Stimulated activated CD8-positive, alpha-beta memory T cell treated with anti-CD3 and anti-CD28 coated beads, Interleukin-12 subunit alpha, Interleukin-12 subunit beta, amount 100 ng/mL, for 24 hours (primary cell): Measurements from ENCODE around the gene SPTBN1.
"Not testable (repeated sequence)": the region's sequence is repeated elsewhere in the genome, so short reads cannot be mapped to it uniquely, and the experiment has no call there.

ENCODE experiments used
- DNase-seq: peaks from one replicate; pipeline ENCODE4 v3.0.0-alpha.2; 2020; ENCODE audit errors: extremely low read depth

The SPTBN1 gene

DNA sequence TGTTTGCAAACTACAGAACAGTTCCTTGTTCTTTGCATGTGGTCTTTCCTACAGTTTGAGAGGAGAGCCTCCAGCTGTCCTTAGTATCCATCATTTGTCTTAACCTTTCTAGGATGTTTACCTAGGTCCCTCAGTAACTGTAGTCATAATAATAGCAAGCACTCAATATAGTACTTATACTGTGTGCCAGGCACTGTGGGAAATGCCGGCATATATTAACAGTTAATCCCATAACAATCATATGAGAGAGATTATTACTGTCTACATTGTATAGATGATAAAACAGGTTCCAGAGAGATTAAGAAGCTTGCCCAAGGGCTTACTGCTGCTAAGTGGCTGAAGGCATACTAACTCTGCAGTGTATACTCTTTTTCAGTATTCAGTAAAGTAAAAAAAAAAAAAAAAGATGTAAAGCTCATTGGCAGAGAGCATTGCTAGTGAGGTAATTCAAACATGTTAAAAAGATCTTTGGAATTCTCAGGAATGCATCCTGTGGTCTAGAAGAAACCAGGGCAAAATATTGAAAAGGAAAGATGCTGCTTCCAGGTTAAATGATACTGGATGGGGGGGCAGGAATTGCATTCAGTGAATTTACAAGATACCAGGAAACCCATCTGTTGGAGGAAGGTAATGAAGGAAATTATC is 72.3 kb downstream of the SPTBN1 start:
- DNase-seq: no peak

DNA sequence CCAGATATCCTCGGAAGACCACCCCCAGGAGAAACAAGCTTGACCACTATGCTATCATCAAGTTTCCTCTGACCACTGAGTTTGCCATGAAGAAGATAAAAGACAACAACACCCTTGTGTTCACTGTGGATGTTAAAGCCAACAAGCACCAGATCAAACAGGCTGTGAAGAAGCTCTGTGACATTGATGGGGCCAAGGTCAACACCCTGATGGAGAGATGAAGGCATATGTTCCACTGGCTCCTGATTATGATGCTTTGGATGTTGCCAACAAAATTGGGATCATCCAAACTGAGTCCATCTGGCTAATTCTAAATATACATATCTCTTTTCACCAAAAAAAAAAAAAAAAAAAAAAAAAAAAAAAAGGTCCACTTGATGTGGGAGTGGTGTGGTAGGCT is 73.4 kb downstream of the SPTBN1 start:
- DNase-seq: not testable (repeated sequence)

DNA sequence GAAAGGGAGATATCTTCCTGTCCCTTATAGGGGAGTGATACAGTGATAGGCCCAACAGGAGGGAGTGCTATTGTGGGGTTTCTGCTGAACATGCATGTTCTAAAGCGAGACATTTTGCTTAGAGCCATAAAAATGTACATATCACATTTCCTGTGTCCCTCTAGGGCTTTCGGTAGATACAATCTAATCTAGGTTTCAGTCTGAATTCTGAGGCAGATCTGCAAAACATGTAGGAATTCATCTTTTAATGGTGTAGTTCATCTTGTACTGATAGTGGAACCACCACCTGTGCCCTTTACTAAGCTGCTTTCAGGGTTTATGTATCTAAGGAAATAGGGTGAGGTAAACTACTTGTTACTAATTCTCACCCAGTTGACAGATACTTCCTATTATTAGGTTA is 73.8 kb downstream of the SPTBN1 start:
- DNase-seq: no peak

DNA sequence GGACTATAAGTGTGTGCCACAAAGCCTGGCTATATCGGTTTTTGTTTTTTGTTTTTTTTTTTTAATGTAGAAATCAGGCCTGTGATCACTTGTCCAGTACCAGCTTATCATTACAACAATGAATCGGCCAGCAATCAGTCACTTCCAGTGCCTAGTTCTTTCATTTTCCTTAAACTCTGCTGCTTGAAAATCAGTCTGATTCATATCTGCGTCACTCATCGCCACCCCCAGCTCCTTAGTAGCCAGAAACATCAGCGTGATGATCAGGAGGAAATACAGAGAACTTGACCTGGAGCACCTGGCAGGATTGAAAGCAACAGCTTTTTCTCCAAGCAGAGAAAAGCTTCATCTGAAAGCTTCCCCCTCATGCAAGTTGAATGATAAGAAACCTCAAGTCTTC is 75.4 kb downstream of the SPTBN1 start:
- DNase-seq: no peak

DNA sequence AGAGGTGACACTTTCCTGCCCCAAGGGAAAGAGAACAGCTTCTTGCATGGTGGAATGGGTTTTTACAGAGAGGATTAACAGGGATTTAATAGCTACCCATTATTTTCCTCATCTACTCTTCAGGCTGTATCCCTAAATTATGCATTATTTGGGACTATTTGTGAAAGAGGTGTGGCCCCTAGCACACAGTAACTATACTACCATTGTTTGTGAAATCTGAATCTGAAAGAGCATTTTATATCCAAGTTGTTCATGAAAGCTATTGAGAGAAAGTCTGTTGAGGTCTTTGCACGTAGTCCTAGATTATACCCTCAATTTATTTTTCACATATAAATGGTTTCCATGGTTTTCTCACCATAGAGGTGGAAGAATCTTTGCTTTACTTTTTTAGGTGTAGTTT is 78.1 kb downstream of the SPTBN1 start:
- DNase-seq: no peak

DNA sequence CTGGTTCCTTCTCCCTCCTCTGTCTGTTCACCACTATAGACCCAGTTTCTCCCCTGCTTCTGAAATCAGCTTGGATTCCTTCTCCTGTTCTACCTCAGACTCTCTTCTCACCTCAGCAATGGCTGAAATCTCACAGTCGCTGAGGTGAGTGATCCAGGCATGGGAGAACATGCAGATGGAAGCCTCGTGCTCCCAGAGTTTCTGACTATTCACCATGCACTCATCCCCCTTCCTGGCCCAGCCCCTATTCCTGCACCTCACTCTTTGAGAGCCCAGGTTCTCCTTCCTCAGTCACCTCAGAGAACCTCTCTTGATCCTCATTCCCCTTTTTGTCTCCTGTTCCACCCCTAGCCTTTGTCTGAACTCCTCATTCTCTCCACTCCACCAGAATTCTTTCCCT is 78.5 kb downstream of the SPTBN1 start:
- DNase-seq: no peak

DNA sequence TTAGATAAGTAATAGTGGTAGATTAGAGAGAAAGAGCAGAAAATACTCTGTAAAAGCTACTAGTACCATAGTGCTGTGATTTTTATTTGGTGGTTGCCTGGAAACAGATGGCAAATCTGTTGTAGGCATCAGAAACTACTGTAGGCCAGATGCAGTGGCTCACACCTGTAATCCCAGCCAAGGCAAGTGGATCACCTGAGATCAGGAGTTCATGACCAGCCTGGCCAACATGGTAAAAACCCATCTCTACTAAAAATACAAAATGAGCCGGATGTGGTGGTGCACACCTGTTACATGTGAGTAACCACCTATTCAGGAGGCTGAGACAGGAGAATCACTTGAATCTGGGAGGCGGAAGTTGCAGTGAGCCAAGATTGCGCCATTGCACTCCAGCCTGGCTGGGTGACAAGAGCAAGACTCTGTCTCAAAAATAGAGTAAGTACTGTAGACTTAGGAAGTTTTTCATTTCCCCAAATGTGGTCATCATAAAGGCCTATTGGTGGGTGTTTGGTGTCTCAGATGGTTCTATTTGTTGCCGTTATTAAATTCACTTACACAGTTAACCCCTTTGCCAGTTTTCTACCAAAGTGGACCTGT is 79.6 kb downstream of the SPTBN1 start:
- DNase-seq: no peak

DNA sequence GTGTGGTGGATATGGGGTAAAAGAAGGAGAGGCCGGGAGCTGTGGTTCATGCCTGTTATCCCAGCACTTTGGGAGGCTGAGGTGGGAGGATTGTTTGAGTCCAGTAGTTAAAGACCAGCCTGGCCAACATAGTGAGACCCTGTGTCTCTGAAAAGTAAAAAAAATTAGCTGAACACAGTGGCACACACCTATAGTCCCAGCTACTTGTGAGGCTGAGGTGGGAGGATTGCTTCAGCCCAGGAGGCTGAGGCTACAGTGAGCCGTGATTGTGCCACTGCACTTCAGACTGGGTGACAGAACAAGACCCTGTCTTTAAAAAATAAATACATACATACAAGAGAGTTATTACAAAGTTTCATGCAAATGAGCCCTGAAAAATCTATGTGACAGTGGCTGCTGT is 80.6 kb downstream of the SPTBN1 start:
- no peak for DNase-seq

DNA sequence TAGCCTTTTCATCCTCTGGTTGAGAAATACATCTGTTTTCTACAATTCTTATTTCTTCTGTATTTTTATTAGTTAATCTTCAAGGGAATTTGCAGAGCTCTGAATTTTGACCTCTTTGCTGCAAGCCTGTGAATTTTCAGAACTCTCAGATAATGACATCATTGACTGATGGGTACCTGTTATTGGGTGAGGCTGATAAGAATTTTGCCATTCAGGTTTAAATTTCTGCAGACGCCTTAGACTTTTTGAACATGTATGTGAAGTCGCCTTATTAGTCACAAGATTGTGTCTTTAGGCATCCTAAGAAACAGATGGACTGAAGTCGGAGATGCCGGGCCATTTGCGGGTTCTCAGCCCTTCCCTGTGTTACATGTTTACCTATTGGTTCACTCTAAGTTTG is 82.4 kb downstream of the SPTBN1 start:
- DNase-seq: no peak

DNA sequence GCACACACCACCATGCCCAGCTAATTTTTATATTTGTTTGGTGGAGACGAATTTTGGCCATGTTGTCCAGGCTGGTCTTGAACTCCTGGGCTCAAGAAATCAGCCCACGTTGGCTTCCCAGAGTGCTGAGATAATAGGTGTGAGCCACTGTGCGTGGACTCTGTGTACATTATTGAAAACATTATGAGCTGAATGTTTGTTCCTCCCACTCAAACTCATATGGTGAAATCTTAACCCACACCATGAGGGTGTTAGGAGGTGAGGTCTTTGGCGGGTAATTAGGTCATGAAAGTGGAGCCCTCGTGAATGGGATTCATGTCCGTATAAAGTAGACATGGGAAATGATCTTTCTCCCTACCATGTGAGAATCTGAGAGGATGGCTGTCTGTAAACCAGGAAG is 83.6 kb downstream of the SPTBN1 start:
- no peak for DNase-seq

DNA sequence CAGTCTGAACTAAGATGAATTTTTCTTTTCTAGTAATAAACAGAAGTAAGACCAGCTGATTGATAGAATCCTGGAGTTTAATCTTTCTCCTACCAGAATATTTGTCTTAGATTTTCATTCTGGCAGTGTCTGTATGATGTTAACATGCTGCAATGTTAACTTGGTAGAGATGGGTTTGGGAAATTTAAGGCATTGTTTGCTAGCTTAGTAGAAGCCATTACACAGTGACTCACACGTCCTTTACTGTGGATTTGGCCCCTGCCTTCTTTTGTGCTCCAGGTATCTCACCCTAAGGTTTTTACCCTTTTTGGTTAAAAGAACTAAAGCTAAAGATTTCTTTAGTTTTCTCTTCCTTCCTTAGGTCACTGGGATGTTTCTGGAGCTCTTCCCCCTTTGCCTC is 84.1 kb downstream of the SPTBN1 start:
- DNase-seq: no peak

DNA sequence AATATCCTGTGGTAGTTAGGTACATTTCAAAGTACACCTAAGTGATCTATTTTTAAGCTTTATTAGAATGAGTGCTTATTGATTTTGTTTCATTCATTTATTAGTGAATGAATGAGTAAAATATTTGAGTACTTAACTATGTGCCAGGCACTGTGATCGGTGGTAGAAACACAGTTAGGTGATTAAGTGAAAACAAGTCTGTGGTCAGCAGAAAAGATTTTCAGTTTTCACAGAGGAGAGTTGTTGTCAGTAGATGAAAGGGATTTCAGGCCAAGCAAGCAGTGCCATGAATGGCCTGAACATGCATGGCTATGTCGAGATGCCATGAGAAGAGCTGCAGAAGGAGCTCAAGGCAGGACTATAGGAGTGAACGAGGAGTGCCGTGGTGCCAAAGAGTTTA is 85.9 kb downstream of the SPTBN1 start:
- DNase-seq: no peak

DNA sequence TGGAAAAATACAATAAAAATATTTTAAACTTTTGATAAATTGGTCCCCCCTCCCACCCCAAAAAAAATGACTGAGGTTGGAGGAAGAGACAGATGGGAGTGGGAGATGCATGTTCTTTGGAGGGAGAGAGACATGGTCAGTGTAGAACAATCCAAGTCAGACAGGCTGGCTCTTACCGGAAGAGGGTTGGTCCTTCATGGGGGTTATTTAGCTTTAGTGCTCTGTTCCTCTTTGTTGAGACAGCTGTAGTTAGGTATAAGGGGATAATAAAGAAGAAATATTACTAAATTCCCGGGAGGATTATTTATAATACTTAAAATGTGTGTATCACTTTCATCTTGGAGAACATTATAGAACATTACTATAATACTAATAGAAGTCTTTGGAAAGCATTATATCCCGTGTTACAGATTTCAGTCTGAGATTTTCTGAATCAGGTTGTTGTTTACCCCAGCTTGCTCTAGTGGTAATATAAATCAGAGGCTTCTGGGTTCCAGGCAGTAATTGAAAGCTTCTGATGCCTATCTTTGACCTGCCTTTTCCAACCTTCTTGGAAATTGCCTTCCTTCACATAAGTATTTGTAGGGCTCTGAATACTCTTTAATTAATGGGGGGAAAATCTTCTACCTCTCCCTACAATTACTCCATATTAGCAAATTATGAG is 87.7 kb downstream of the SPTBN1 start:
- no peak for DNase-seq

DNA sequence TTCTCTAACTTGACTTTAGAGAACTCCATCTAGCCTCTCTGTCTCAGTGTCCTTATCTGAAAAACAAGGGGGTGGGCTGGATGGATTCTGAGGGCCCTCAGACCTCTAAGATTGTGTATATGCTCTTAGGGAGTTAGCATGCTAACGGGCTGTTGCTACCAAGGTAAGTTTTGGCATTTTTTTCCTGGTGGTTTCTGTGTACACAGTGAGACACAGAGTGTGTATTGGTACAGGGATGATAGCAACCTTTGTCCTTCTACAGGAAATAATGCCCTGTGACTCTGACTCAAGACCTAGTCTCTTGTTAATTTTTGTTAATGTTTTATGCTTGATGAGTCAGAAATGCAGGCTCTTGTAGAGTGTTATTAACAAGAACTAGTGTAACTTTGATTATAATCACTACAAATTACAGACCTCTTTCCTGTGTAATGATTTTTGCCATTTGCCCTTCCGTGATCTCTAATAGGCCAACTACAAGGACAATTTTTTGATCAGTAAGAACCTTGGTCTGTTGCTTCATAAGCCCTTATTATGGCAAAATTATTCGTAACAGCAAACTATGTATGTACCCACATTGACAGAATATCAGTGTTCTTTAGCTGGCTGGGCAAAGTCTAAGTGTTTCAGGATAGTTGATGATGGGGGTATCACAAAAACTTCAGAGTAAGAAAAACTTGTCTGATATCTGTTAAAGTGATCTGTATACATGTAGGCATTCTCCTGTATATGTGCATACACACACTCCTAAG is 89.7 kb downstream of the SPTBN1 start:
- DNase-seq: no peak

DNA sequence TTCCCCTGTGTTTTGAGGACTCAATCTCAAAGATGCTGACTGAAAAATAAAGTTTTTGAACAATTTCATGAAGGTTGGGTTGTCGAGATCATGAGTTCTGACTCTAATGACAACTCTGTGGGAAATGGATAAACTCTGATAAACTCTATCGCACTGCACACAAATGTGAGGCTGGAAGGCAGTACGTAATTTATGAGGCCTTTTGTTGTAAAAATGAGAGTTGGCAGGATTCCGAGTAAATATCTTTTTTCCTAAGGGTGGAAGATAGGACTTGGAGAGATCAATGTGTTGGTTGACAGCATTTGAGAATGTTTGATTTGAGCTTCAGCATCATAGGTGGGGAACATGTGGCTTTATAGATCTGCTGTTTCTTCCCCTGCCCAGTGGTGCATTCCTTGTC is 90.4 kb downstream of the SPTBN1 start:
- no peak for DNase-seq

DNA sequence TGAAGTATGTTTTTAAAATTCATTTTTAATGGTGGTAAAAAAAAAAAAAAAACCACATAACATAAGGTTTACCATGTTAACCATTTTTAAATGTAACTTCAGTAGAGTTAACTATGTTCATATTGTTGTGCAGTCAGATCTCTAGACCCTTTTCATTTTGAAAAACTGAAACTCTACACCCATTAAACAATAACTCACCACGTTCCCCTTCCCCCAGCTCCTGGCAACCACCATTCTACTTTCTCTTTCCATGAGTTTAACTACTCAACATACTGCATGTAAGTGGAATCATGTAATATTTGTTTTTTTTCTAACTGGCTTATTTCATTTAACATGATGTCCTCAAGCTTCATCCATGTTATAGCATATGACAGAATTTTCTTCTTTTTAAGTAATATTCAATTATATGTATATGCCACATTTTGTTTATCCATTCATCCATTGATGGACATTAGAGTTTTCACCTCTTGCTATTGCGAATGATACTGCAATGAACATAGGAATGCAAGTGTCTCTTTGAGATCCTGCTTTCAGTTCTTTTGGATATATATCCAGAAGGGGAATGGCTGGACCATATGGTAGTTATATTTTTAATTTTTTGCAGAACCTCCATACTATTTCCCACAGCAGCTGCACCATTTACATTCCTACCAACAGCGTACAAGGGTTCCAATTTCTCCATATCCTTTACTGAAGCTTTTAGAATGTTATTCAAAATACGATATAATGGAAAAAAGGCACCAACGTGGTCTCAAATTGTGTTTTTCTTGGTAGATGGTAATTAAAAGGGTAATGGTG is 91.0 kb downstream of the SPTBN1 start:
- no peak for DNase-seq

DNA sequence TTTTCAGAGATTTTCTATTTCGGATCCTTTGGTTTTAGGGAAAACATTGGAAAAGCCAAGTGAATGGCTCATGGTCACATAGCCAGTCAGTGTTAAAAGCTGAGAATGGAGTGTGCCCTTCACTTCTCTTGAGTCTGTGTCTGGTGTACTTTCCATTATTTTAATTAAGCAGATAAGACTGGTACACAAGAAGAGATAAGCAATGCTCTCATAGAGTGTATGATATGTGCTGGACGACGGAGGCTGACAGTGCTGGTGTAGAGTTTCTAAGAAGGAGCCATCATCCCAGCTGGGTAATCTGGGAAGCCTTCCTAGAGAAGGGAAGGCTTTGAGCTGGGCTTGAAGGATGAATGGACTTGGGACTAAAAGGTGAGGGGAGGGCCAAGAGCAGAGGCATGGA is 93.3 kb downstream of the SPTBN1 start:
- no peak for DNase-seq

DNA sequence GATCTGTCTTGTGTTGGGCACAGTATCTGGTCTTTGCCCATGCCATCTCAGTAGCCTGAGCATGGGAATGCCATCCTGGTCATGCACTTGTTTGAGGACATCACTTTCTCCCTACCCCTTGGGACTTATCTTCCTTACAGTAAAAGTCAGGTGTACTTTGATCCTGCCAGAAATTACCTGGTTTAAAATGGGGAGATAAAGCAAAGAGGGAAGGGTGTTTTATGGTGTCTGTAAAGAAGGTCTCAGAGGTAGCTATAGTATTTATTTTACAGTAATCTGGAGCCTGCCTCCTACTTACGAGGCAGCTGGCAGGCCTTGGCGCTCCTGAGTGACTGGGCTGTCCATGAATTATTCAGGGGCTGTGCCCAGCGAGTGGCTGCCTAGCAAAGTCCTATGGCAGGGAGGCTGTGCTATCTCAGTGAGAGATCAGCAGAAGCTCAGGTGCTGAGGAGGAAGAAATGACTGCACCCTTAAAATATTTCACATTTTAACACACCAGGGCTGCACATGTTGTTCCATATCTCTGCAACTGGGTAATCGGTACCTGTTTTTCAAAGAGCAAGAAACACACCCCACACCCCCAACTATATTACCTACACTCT is 93.9 kb downstream of the SPTBN1 start:
- no peak for DNase-seq

DNA sequence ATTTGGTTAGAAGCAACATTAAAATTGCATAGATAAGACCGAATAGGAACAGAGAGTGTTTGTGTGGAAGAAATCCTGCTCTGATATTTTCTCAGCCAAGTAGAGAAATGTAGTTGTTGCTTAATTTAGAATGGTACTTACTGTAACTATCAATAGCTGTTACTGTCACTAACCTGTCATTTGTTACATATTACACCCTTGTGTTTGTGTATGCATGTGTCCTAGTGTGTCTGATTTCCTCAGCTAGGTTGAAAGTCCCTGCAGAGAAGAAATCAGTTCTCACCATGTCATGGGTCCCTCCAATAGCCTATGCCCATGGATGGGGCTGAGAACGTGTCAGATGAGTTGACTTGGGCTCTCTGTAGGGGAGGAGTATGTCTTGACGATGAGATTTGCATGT is 94.4 kb downstream of the SPTBN1 start:
- DNase-seq: no peak

DNA sequence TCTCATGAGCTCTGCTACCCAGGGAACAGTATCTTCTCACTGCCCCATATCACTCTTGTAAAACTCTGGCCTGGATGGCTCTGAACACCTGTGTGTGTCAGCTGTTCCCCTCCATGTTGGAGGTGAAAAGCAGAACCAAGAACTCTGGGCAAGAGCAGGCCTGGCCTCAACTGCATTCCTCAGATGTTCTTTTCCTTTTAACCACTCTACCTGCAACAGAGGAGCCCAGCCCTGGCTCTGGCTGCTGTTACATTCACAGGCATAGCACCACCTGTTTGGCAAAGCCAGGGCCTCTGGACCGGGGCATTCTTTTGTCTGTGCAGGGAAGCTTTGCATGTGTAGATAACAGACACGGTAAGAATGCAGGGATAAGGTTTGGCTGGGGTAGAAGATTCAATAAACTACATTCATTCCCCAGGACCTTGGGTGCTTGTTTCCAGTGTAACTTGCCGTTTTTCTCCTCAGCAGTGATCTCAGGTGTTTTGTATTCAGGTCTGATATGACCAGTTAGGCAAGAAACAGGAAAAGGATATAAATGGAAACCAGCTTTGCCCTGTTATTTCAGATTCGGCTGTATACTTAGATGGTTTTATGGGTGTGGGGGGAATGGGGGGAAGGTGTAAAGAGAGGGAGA is 95.1 kb downstream of the SPTBN1 start:
- DNase-seq: no peak

DNA sequence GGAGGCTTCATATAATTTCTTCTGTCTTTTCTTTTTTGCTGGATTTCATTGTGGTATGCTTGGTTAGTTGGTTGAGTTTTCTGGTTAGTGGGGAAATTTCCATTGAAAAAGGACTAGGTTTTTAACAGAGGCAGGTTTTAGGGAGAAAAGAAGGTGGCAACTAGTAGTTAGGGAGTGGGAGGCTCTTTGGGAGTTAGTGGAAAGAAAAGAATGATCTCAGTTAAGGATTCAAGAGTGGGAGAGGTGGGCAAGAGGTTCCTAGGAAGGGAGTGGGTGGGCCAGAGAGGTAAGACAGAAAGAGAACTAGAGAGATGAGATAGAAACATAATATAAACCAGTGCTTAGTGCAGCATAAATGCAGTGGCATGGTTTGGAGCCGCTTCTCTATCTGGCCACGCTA is 96.9 kb downstream of the SPTBN1 start:
- no peak for DNase-seq
